Umbilical cord (tissue), 2 donors: ENCODE data around the gene GYPC. TPM values are rescaled to one million over a fixed set of nuclear protein-coding genes. Genes with fewer than 3 reads are reported as not detected.
"Not testable (repeated sequence)": the region's sequence is repeated elsewhere in the genome, so short reads cannot be mapped to it uniquely, and the experiment has no call there.

Source experiments
- DNase-seq: peaks from one replicate; pipeline ENCODE4 v3.0.0-alpha.2; 2015; ENCODE audit warnings: low spot score
- total RNA-seq: library from RNA; depleted of rRNA; stranded (reverse); fragments of >200 nt; gene quantifications from one replicate; pipeline ENCODE4 v1.2.3, GENCODE V29; 2014; ENCODE audit warnings: low replicate concordance; ENCODE audit not compliant: insufficient read depth

The GYPC gene
- total RNA-seq, result 113 TPM

- peak; percentile 76 for DNase-seq
Observed at GRCh38 chr2:126655500-126656430, at the start of gene GYPC. Gene GYPC, plus strand, starts transcription at chr2:126656158. Its CDS starts 106 bp downstream, at chr2:126656264.

- DNase-seq, result peak; percentile 43
Observed at GRCh38 chr2:126614524-126615227, 41.3 kb upstream of the GYPC start.

GRCh38 chr2:126616606-126617069 lies 39.3 kb upstream of the GYPC start:
- DNase-seq, result no peak

- no peak for DNase-seq
Observed at GRCh38 chr2:126620302-126620701, 35.7 kb upstream of the GYPC start.

GRCh38 chr2:126623000-126623399 lies 33.0 kb upstream of the GYPC start:
- no peak for DNase-seq

GRCh38 chr2:126627643-126628042 lies 28.3 kb upstream of the GYPC start:
- DNase-seq, result peak; percentile 38

- no peak for DNase-seq
Observed at GRCh38 chr2:126634273-126634861, 21.6 kb upstream of the GYPC start.

GRCh38 chr2:126635281-126635680 lies 20.7 kb upstream of the GYPC start:
- DNase-seq, result no peak

- no peak for DNase-seq
Observed at GRCh38 chr2:126635736-126636135, 20.2 kb upstream of the GYPC start.

- no peak for DNase-seq
Observed at GRCh38 chr2:126637386-126637785, 18.6 kb upstream of the GYPC start.

- DNase-seq, result no peak
Observed at GRCh38 chr2:126638746-126639145, 17.2 kb upstream of the GYPC start.

GRCh38 chr2:126639276-126639675 lies 16.7 kb upstream of the GYPC start:
- DNase-seq, result no peak

- DNase-seq, result not testable (repeated sequence)
Observed at GRCh38 chr2:126641294-126641693, 14.7 kb upstream of the GYPC start.

GRCh38 chr2:126642031-126642430 lies 13.9 kb upstream of the GYPC start:
- DNase-seq, result no peak

- DNase-seq, result no peak
Observed at GRCh38 chr2:126643431-126643830, 12.5 kb upstream of the GYPC start.

- DNase-seq, result no peak
Observed at GRCh38 chr2:126643972-126644371, 12.0 kb upstream of the GYPC start.

- DNase-seq, result no peak
Observed at GRCh38 chr2:126644630-126645191, 11.2 kb upstream of the GYPC start.

GRCh38 chr2:126645211-126645618 lies 10.7 kb upstream of the GYPC start:
- no peak for DNase-seq

GRCh38 chr2:126646026-126646425 lies 9.9 kb upstream of the GYPC start:
- DNase-seq, result no peak

- DNase-seq, result not testable (repeated sequence)
Observed at GRCh38 chr2:126647714-126648344, 8.1 kb upstream of the GYPC start.

GRCh38 chr2:126648345-126648786 lies 7.6 kb upstream of the GYPC start:
- not testable (repeated sequence) for DNase-seq
